IMR-90 (cell line): Measurements from ENCODE around the gene ATM. TPM values are rescaled to one million over a fixed set of nuclear protein-coding genes. Genes with fewer than 3 reads are reported as not detected.

Experiments used
- ATAC-seq: fragments of 200-7000 bp; cut with Tn5 transposase; 2 replicates; pipeline ENCODE4 v1.9.1; 2020; ENCODE audit warnings: low read depth, mild to moderate bottlenecking, moderate library complexity
- BruUV-seq: library from RNA; stranded (reverse); fragments of 400-500 nt; replicated peaks from 2 replicates; lab custom pipeline; 2021; lab: Mats Ljungman, UMichigan
- CTCF ChIA-PET: fragments of 300-600 bp; formaldehyde crosslinking; extraction: SDS; loops from one replicate; lab custom pipeline; 2021; ENCODE audit warnings: antibody characterized with exemption; lab: Yijun Ruan, JAX
- POLR2A ChIA-PET: fragments of 300-600 bp; sonication (Branson Sonifier 250); formaldehyde crosslinking; loops from one replicate; lab custom pipeline; 2022; ENCODE audit warnings: antibody characterized with exemption; ENCODE audit not compliant: unreplicated experiment; lab: Charles Lee
- DNase-seq: peaks from one replicate; pipeline ENCODE4 v3.0.0; 2013
- H2AFZ ChIP-seq: replicated peaks from 2 replicates; pipeline ENCODE3; 2013; ENCODE audit warnings: low read length, mild to moderate bottlenecking; ENCODE audit not compliant: poor library complexity
- H2AK5ac ChIP-seq: 2 replicates; pipeline ENCODE4 v1.6.1; 2013; ENCODE audit warnings: low read depth, low read length, inconsistent platforms
- H2AK9ac ChIP-seq: replicated peaks from 2 replicates; pipeline ENCODE3; 2013; ENCODE audit warnings: mild to moderate bottlenecking, low read depth, low read length, moderate library complexity; ENCODE audit not compliant: poor library complexity
- H2BK120ac ChIP-seq: 2 replicates; pipeline ENCODE4 v1.6.1; 2013; ENCODE audit warnings: low read depth, low read length, inconsistent platforms
- H2BK15ac ChIP-seq: 3 replicates; pipeline ENCODE4 v1.6.1; 2013; ENCODE audit warnings: low read depth, low read length, inconsistent platforms
- H2BK20ac ChIP-seq: 2 replicates; pipeline ENCODE4 v1.6.1; 2013; ENCODE audit warnings: low read depth, mild to moderate bottlenecking, inconsistent platforms, low read length, moderate library complexity
- H2BK5ac ChIP-seq: 2 replicates; pipeline ENCODE4 v1.6.1; 2013; ENCODE audit warnings: mild to moderate bottlenecking, low read depth, low read length, inconsistent platforms; ENCODE audit not compliant: poor library complexity, severe bottlenecking
- H3K14ac ChIP-seq: replicated peaks from 2 replicates; pipeline ENCODE4 v1.6.1; 2013; ENCODE audit warnings: low read depth, low read length, inconsistent platforms
- H3K18ac ChIP-seq: 2 replicates; pipeline ENCODE4 v1.6.1; 2013; ENCODE audit warnings: low read depth, low read length, control low read depth
- H3K23ac ChIP-seq: 2 replicates; pipeline ENCODE4 v1.6.1; 2013; ENCODE audit warnings: low read depth, low read length, inconsistent platforms
- H3K27ac ChIP-seq: 2 replicates; pipeline ENCODE4 v1.5.1; 2013; ENCODE audit warnings: mild to moderate bottlenecking, control low read depth, low read length; ENCODE audit not compliant: insufficient read depth
- H3K27me3 ChIP-seq: 2 replicates; pipeline ENCODE4 v1.6.1; 2013; ENCODE audit warnings: low read length; ENCODE audit not compliant: control insufficient read depth, insufficient read depth
- H3K36me3 ChIP-seq: 2 replicates; pipeline ENCODE4 v1.6.1; 2013; ENCODE audit warnings: low read length, mixed read lengths; ENCODE audit not compliant: control insufficient read depth, insufficient read depth
- H3K4ac ChIP-seq: 2 replicates; pipeline ENCODE4 v1.6.1; 2013; ENCODE audit warnings: low read depth, low read length, inconsistent platforms
- H3K4me1 ChIP-seq: 2 replicates; pipeline ENCODE4 v1.6.1; 2013; ENCODE audit warnings: low read length, mixed read lengths; ENCODE audit not compliant: control insufficient read depth, insufficient read depth
- H3K4me2 ChIP-seq: 2 replicates; pipeline ENCODE4 v1.6.1; 2013; ENCODE audit warnings: low read depth, mild to moderate bottlenecking, control low read depth, low read length, moderate library complexity
- H3K4me3 ChIP-seq: 2 replicates; pipeline ENCODE4 v1.5.1; 2013; ENCODE audit warnings: low read depth, mild to moderate bottlenecking, control low read depth, low read length, moderate library complexity; ENCODE audit not compliant: insufficient read depth
- H3K56ac ChIP-seq: 2 replicates; pipeline ENCODE4 v1.6.1; 2013; ENCODE audit warnings: low read length, inconsistent platforms; ENCODE audit not compliant: insufficient read depth; ENCODE audit errors: extremely low read depth
- H3K79me1 ChIP-seq, 2 experiments: 2 replicates each; pipeline ENCODE4 v1.6.1; 2013; ENCODE audit warnings: low read length in 2 of 2, inconsistent platforms in 1 of 2, low read depth in 1 of 2
- H3K9ac ChIP-seq: 2 replicates; pipeline ENCODE4 v1.6.1; 2013; ENCODE audit warnings: low read depth, low read length, control low read depth
- H3K9me1 ChIP-seq: 2 replicates; pipeline ENCODE4 v1.6.1; 2013; ENCODE audit warnings: low read length, inconsistent platforms; ENCODE audit not compliant: insufficient read depth
- H3K9me3 ChIP-seq: 2 replicates; pipeline ENCODE4 v1.6.1; 2013; ENCODE audit warnings: low read length; ENCODE audit not compliant: control insufficient read depth, insufficient read depth
- H4K20me1 ChIP-seq: 2 replicates; pipeline ENCODE4 v1.6.1; 2013; ENCODE audit warnings: low read length, inconsistent platforms; ENCODE audit not compliant: insufficient read depth
- H4K5ac ChIP-seq: 2 replicates; pipeline ENCODE4 v1.6.1; 2013; ENCODE audit warnings: mild to moderate bottlenecking, low read depth, low read length, control low read depth
- H4K8ac ChIP-seq, 2 experiments: 2 replicates each; pipeline ENCODE4 v1.6.1; 2013; ENCODE audit warnings: low read depth in 2 of 2, low read length in 2 of 2, control low read depth in 1 of 2, inconsistent platforms in 1 of 2
- H4K91ac ChIP-seq: 2 replicates; pipeline ENCODE4 v1.6.1; 2013; ENCODE audit warnings: low read depth, low read length, inconsistent platforms; ENCODE audit not compliant: insufficient read depth
- CTCF ChIP-seq: conservative IDR thresholded peaks from 2 replicates; pipeline ENCODE4 v1.5.1; 2012; ENCODE audit warnings: mild to moderate bottlenecking, low read depth, low read length, improper control_type of control experiment
- RFX5 ChIP-seq: IDR thresholded peaks from 2 replicates; pipeline ENCODE4 v1.8.0; 2012; ENCODE audit warnings: low read depth, mild to moderate bottlenecking, low read length, moderate library complexity
- WGBS, 2 experiments: methylation state at CpG; one replicate each; pipeline versions ENCODE4 v1.1.5 to v1.1.7; 2013; ENCODE audit warnings: missing lambda C conversion rate in 2 of 2; ENCODE audit not compliant: insufficient read length in 1 of 2; ENCODE audit errors: extremely low coverage in 2 of 2; 5-methylcytosine and 5-hydroxymethylcytosine counted together
- dilution Hi-C: fragments of 300-500 bp; cut with HindIII; formaldehyde crosslinking; loops from one replicate; pipeline ENCODE4 v1.14.3; 2018; ENCODE audit warnings: low sequenced_read_pairs; ENCODE audit not compliant: unreplicated experiment
- in situ Hi-C: fragments of 300-500 bp; cut with MboI; formaldehyde crosslinking; loops from 3 replicates; pipeline ENCODE4 v1.14.3; 2019; ENCODE audit warnings: low sequenced_read_pairs, inconsistent platforms, mixed read lengths
- intact Hi-C: fragments of 100-400 bp; cut with micrococcal nuclease; formaldehyde crosslinking; loops from 2 replicates; pipeline ENCODE4 v1.10.0; 2022
- polyA plus RNA-seq, 3 experiments: library from polyadenylated mRNA; depleted of rRNA; stranded (reverse); fragments of >200 nt; gene quantifications; 2 replicates each; pipeline ENCODE4 v1.2.3, GENCODE V29; 2012; ENCODE audit warnings: low replicate concordance in 1 of 3
- total RNA-seq: library from RNA; depleted of rRNA; stranded (reverse); fragments of >200 nt; gene quantifications from 2 replicates; pipeline ENCODE4 v1.2.3, GENCODE V29; 2012

ATM gene
- total and polyA plus RNA-seq, 2 of the 4 experiments (the other 2 are of a cell fraction), result 18.1 to 30.6 TPM

- in situ Hi-C loops, result no loop called here
- H4K5ac ChIP-seq, result no peak overlapping the region
Measured at GRCh38 chr11:108286370-108286769, 63.5 kb downstream of the ATM start.

More at GRCh38 chr11:108286370-108286769, 63.5 kb downstream of the ATM start:
- ATAC-seq (no peak), DNase-seq (no peak)
- no peak overlapping the region for H3K56ac ChIP-seq
- H2BK5ac ChIP-seq, result no peak overlapping the region
- ChIA-PET POLR2A (no interaction called here), CTCF (no interaction called here)
- H3K36me3 ChIP-seq, result peaks cover 24% of the 10 kb centered on the region
- H3K18ac ChIP-seq, result no peak overlapping the region
- H2BK20ac ChIP-seq, result no peak overlapping the region
- H3K23ac ChIP-seq, result no peak overlapping the region
- BruUV-seq, result TSS peak; percentile 42
- H4K8ac ChIP-seq, result no peak overlapping the region
- intact Hi-C loops, result loop anchor here (5.0 kb wide), 1 partner anchor 49 kb away; no protein-coding TSS in a partner anchor
- no peak overlapping the region for H4K91ac ChIP-seq
- H2AFZ ChIP-seq, result no peak overlapping the region
- no peak overlapping the region for H3K27ac ChIP-seq
- H2BK120ac ChIP-seq, result no peak overlapping the region
- H3K14ac ChIP-seq, result no peak overlapping the region
- dilution Hi-C loops, result no loop called here
- no peak overlapping the region for H3K9ac ChIP-seq
- no peak overlapping the region for H2BK15ac ChIP-seq
- H3K4me1 ChIP-seq, result no peaks in the 10 kb centered on the region
- no peak overlapping the region for H3K4me3 ChIP-seq
- no peaks in the 10 kb centered on the region for H4K20me1 ChIP-seq
- H2AK9ac ChIP-seq, result no peak overlapping the region
- H3K4ac ChIP-seq, result no peak overlapping the region
- no peaks in the 10 kb centered on the region for H3K9me3 ChIP-seq
- no peaks in the 10 kb centered on the region for H3K79me1 ChIP-seq
- TF ChIP-seq RFX5, result no peak
- no peak for TF ChIP-seq CTCF
- H3K9me1 ChIP-seq, result no peaks in the 10 kb centered on the region
- no CpG with 5 or more reads among the region's 1 CpG for WGBS, 2 experiments
- no peak overlapping the region for H2AK5ac ChIP-seq
- H3K4me2 ChIP-seq, result no peak overlapping the region
- H3K27me3 ChIP-seq, result no peaks in the 10 kb centered on the region
